Stimulated activated CD4-positive, alpha-beta T cell treated with anti-CD3 and anti-CD28 coated beads, Interleukin-4, amount 100 ng/mL, for 1 hour (primary cell): ENCODE measurements around the gene CFAP97D1.
A peak's percentile ranks its signal among the peaks of the same experiment; 100 is the strongest.

Source experiments
- DNase-seq: peaks from one replicate; pipeline ENCODE4 v3.0.0-alpha.2; 2020

The CFAP97D1 gene

GRCh38 chr17:43780135-43780534, at the start of gene CFAP97D1:
Gene CFAP97D1 (plus strand): TSS chr17:43780435. CDS start chr17:43780463, 28 bp downstream.
- no peak for DNase-seq

DNA sequence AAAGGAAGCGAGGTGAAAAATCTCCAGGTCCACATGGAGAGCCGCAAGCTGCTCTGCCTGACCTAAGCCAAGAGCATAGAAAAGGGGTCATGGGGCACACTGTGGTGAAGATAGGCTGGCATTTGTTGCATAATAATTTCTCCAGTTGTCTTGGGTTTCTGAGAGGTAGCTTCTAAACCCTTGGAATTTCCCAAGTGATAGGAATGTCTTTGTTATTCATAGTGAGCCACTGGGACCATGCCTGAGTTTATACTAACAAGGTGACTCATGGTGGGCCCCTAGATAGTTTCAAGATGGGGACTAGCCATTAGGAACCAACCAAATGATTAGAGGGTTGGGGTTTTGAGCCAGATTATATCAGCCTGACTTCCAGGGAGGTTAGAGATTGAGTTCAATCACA, 47.3 kb upstream of the CFAP97D1 start:
- no peak for DNase-seq

DNA sequence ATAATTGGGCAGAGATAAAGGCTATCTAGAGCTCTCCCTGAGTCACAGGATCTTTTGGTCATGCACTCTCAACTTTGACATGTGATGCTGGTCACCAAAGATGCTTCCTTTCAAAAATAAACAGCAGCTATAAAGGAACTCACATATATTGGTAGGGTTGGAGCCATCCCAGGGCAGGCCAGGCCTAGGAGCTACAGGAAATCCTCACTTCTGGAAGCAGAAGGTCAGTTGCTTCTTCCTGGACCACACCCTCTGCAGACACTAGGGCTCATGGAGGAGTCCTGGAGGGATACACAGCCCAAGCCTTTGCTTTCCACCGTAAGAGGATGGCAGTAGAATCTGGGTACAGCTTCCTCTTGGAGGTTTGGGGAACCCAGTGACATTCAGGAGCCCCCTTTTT, 46.3 kb upstream of the CFAP97D1 start:
- DNase-seq, result no peak

- no peak for DNase-seq
These were observed 45.9 kb upstream of the CFAP97D1 start for GRCh38 chr17:43734376-43734775.

DNA sequence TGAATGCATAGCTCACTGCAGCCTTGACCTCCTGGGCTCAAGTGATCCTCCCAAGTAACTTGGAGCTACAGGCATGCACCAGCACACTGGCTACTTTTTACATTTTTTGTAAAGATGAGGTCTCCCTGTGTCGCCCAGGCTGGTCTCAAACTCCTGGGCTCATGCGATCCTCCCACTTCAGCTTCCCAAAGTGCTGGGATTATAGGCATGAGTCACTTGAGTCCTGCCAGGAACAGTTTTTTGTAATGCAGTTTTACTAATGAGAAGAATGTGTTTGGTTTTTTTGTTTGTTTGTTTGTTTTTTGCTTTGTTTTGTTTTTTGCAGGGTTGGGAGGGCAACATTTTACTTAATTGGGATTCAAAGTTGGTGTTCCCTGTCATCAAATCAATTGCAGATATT, 43.8 kb upstream of the CFAP97D1 start:
- no peak for DNase-seq

DNA sequence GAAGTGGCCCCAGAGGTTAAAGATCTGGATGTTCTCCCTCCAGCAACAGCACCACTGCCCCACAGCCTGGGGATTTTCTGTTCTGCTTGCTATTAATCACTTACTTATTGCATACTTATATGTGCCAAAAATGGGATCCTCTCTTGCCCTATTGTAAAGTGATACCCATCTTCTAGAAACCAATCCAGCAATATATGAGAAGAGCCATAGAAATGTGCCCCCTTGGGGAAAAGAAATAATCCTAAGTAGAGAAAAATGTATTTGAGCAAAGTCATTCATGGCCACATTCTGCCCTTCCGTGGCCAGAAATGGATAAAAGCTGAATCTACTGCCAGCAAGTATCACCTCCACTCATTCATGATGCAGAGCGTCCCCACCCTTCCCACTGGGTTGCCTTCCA, 42.5 kb upstream of the CFAP97D1 start:
- DNase-seq, result no peak

GRCh38 chr17:43740541-43740940, 39.7 kb upstream of the CFAP97D1 start:
- no peak for DNase-seq

DNA sequence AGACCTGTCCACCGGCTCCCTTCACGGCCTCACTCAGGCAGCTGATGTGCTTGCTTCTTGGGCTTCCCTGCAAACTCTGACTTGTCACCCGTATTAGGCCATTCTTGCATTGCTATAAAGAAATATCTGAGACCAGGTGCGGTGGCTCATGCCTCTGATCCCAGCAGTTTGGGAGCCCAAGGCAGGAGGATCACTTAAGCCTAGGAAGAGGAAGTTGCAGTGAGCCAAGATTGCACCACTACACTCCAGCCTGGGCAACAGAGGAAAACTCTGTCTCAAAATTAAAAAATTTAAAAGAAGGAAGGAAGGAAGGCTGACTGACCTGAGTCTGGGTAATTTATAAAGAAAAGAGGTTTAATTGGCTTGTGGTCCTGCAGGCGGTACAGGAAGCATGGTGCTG, 38.6 kb upstream of the CFAP97D1 start:
- no peak for DNase-seq

DNA sequence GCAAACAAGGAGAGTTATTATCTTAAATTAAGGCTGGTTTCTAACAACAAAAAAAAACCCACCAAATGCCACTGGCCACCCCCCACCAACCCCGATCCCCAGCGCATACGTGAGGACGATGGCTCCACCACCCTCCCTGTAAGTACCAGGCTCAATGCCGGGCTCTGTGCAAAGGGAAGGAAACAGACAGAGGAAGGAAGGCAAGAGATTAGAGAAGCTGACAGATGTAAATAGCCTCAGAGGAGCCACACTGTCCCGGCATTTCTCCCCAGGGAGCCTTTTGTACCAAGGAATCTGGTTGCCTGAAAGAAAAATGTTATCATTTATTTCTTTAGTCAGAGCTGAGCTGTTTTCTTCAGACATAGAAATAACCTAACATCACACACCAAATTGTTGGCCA, 34.7 kb upstream of the CFAP97D1 start:
- DNase-seq, result no peak

GRCh38 chr17:43750153-43750552, 30.1 kb upstream of the CFAP97D1 start:
- no peak for DNase-seq

GRCh38 chr17:43753493-43754129, 26.6 kb upstream of the CFAP97D1 start:
- no peak for DNase-seq

DNA sequence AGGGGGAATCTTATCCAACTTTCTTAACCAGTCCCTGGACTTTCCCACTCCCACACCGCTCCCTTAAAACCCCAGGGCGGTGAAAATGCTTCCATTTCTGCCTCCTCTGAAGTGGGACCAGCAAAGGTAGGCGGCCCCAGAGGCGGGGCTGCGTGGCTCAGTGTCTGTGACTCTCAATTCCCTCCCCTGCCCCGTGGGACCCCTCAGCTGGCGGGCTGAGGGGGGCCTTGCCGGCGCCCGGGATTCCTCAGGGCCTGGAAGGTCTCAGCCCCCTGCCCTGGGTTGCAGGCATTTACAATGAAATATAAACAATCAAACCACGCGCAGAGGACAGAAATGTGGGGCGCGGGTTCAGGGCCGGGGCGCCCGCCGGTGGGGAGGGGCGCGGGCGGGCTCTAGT, 25.3 kb upstream of the CFAP97D1 start:
- no peak for DNase-seq

GRCh38 chr17:43755389-43755875, 24.8 kb upstream of the CFAP97D1 start:
- no peak for DNase-seq

- no peak for DNase-seq
These were observed 24.0 kb upstream of the CFAP97D1 start for GRCh38 chr17:43756201-43756600.

- no peak for DNase-seq
These were observed 23.0 kb upstream of the CFAP97D1 start for GRCh38 chr17:43757171-43757660.

DNA sequence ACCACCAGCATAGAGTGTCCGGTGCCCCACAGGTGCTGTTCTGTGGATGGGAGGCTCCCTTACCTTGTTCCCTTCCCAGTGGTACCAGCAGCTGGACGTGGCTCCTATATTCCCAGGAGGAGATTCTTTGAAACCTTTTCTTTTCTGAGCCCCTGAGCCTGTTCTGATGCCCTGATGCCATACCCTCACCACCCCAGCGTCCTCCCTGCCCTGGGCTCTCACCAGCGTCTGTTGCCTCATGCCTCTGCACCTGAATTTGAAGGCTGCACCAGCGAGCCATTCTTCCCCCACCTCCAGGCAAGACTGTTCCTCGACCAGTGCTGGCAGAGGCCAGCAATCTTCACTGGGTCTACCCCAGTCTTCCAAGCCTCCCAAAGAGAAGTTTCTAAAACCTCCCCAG, 22.1 kb upstream of the CFAP97D1 start:
- DNase-seq, result no peak

DNA sequence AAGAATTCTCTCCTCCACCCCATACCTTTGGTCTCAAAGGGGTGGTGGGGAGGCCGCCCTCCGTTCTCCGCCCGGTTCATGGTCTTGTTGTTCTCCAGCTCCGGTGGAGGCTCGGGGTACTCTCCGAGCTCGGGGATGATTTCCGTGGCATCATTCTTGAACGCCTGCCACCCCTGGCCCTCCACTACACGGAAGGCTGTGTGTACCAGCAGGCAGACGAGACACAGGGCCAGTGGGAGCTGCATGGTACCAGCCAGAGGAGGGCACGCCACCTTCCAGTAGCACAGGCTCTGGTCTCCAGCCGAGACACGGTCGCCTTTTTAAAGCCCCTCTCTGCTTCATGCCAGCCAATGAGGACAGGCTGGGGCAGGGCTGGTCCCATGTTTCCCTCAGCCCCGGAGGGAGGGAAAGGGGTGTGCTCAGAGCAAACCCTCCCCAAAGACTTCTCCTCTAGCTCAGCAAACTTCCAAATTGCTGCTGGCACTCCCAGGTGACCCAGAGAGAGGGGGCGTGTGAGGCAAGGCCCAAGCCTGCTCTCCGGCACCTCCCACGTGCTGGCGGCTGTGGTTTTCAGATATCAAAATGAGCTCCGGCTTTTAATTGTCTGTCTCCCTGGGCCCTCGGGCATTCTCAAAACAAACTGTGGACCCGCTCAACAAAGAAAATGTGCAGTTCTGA, 21.6 kb upstream of the CFAP97D1 start, which contains the start of gene SOST:
SOST (minus strand) TSS at position 295 of the 678 bp plus-strand sequence; CDS start at position 245, 50 bp downstream.
- DNase-seq, result no peak

- no peak for DNase-seq
These were observed 20.4 kb upstream of the CFAP97D1 start for GRCh38 chr17:43759836-43760235.

- DNase-seq, result peak; percentile 90
These were observed 19.9 kb upstream of the CFAP97D1 start for GRCh38 chr17:43760254-43760852.

DNA sequence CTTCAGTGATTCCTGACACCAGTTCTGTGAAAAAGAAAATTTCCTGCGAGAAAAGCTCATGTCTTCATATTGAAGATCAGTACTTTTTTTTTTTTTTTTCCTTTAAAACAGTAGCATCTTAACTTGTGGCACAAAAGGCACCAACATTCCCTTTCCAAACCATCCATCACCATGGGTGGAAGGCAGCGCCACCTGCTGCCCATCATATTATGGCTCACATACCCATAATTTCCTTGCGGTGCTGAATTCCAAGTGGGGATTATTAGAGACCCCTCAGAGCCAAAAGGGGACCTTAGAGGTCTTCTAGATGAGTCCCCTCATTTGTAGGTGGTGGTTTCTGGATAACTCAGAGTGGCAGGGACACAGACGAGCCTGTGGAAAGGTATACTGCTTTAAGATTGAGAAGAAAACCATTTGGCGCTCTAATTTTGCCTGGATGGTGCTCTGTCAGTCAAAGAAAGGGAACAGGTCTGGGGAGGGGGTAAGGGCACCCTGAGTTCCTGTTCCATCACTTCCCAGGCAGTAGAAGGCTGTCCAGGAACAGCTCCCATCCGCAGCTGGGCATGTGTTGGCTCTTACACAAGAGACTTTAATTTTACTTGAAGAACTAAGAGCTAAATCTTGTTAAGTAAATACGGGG, 13.7 kb upstream of the CFAP97D1 start:
- DNase-seq, result peak; percentile 50

- DNase-seq, result no peak
These were observed 13.1 kb upstream of the CFAP97D1 start for GRCh38 chr17:43767053-43767712.

DNA sequence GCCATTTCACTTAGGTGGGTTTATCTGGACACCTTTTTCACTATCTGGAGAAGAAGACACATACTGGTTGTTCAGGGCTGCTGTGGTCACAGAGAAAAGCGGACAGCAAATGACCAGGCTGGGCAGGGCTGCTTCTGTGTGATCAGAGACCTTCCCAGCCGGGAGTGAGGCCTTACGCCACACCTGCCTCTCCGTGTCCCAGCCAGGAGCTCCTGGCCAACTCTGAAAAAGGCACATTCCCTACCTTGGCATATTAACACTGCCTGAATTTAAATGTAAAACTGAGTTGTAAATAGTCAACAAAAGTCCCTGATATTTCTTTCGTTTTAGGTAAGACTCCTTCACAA, 12.5 kb upstream of the CFAP97D1 start:
- no peak for DNase-seq

DNA sequence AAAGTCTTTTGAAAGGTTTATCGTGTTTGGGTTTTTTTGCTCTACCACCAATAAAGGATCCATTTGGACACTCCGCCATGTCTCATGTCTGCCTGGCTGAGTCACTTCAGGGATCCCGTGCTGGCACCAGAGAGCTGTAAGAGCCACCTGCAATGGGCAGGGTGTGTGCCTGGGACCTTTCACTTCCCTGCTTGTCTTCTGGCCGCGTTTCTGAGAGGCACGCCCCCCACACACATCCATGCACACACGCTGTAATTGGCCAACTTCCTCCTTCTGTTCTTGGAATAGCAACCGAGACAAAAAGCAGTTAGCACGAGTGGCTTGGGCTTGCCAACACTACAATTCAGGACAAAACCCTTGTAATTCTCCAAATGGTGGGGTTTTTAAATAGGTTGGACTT, 11.9 kb upstream of the CFAP97D1 start:
- no peak for DNase-seq
